ENCODE measurements around the gene DAZAP1.

The DAZAP1 gene

GRCh38 chr19:1392407-1392806 lies 15.0 kb upstream of the DAZAP1 start:
- no peak for DNase-seq (ENCODE audit: low spot score)
- no peak for TF ChIP-seq CTCF (IDR thresholded peaks at IDR 0.05; ENCODE audit: extremely low read depth, missing control alignments)

GRCh38 chr19:1392939-1393530 lies 14.4 kb upstream of the DAZAP1 start:
- TF ChIP-seq CTCF (IDR thresholded peaks at IDR 0.05; ENCODE audit: extremely low read depth, missing control alignments): no peak

GRCh38 chr19:1393841-1394240 lies 13.5 kb upstream of the DAZAP1 start:
- TF ChIP-seq CTCF (IDR thresholded peaks at IDR 0.05; ENCODE audit: extremely low read depth, missing control alignments): no peak
- no peak for DNase-seq (ENCODE audit: low spot score)

More at GRCh38 chr19:1392939-1393530, 14.4 kb upstream of the DAZAP1 start:
- DNase-seq (ENCODE audit: low spot score): no peak

GRCh38 chr19:1394252-1395193 lies 12.9 kb upstream of the DAZAP1 start:
- TF ChIP-seq CTCF (IDR thresholded peaks at IDR 0.05; ENCODE audit: extremely low read depth, missing control alignments): no peak

GRCh38 chr19:1395194-1396018 lies 12.0 kb upstream of the DAZAP1 start:
- DNase-seq (ENCODE audit: low spot score): no peak
- TF ChIP-seq CTCF (IDR thresholded peaks at IDR 0.05; ENCODE audit: extremely low read depth, missing control alignments): no peak

More at GRCh38 chr19:1394252-1395193, 12.9 kb upstream of the DAZAP1 start:
- DNase-seq (ENCODE audit: low spot score): no peak

GRCh38 chr19:1396019-1396767 lies 11.2 kb upstream of the DAZAP1 start:
- TF ChIP-seq CTCF (IDR thresholded peaks at IDR 0.05; ENCODE audit: extremely low read depth, missing control alignments): no peak
- DNase-seq (ENCODE audit: low spot score): no peak

All from GM20000 (cell line).